HEK293 (cell line): ENCODE data around the gene ANTKMT.

Source experiments
- BCL11B ChIP-seq: fragments of 450-650 bp; formaldehyde crosslinking; IDR thresholded peaks from 2 replicates; pipeline ENCODE4 v1.5.1; 2016; ENCODE audit warnings: low read depth, missing biosample characterization, missing genetic modification characterization
- FEZF1 ChIP-seq: fragments of 450-650 bp; formaldehyde crosslinking; IDR thresholded peaks from 2 replicates; pipeline ENCODE4 v1.5.1; 2016; ENCODE audit warnings: missing biosample characterization, missing genetic modification characterization
- HOXD13 ChIP-seq: sonication (generic); formaldehyde crosslinking; IDR thresholded peaks from 2 replicates; pipeline ENCODE4 v1.8.0; 2022; ENCODE audit warnings: missing genetic modification reagents, borderline replicate concordance
- PRDM2 ChIP-seq: fragments of 450-650 bp; formaldehyde crosslinking; IDR thresholded peaks from 2 replicates; pipeline ENCODE4 v1.5.1; 2016; ENCODE audit warnings: missing biosample characterization, missing genetic modification characterization, borderline replicate concordance
- PRDM6 ChIP-seq: fragments of 450-650 bp; formaldehyde crosslinking; IDR thresholded peaks from 2 replicates; pipeline ENCODE4 v1.5.1; 2017; ENCODE audit warnings: missing biosample characterization, missing genetic modification characterization
- RBAK ChIP-seq: fragments of 450-650 bp; formaldehyde crosslinking; IDR thresholded peaks from 2 replicates; pipeline ENCODE4 v1.5.1; 2016; ENCODE audit warnings: missing biosample characterization, missing genetic modification characterization
- SCRT1 ChIP-seq: fragments of 450-650 bp; formaldehyde crosslinking; IDR thresholded peaks from 2 replicates; pipeline ENCODE4 v1.5.1; 2016; ENCODE audit warnings: missing biosample characterization, missing genetic modification characterization, borderline replicate concordance
- SP3 ChIP-seq: fragments of 450-650 bp; formaldehyde crosslinking; IDR thresholded peaks from 2 replicates; pipeline ENCODE4 v1.5.1; 2016; ENCODE audit warnings: missing biosample characterization, missing genetic modification characterization
- ZFP69B ChIP-seq: fragments of 450-650 bp; formaldehyde crosslinking; IDR thresholded peaks from 2 replicates; pipeline ENCODE4 v1.5.1; 2016; ENCODE audit warnings: missing biosample characterization, missing genetic modification characterization
- ZNF148 ChIP-seq: fragments of 450-650 bp; formaldehyde crosslinking; IDR thresholded peaks from 2 replicates; pipeline ENCODE4 v1.5.0; 2017; ENCODE audit warnings: missing biosample characterization, missing genetic modification characterization, borderline replicate concordance
- ZNF221 ChIP-seq: fragments of 450-650 bp; formaldehyde crosslinking; IDR thresholded peaks from 2 replicates; pipeline ENCODE4 v1.5.1; 2017; ENCODE audit warnings: missing biosample characterization, missing genetic modification characterization, borderline replicate concordance
- ZNF24 ChIP-seq: fragments of 450-650 bp; formaldehyde crosslinking; IDR thresholded peaks from 2 replicates; pipeline ENCODE4 v1.5.1; 2016; ENCODE audit warnings: missing biosample characterization, missing genetic modification characterization
- ZNF248 ChIP-seq: fragments of 450-650 bp; formaldehyde crosslinking; IDR thresholded peaks from 2 replicates; pipeline ENCODE4 v1.5.1; 2017; ENCODE audit warnings: missing biosample characterization, missing genetic modification characterization
- ZNF266 ChIP-seq: fragments of 450-650 bp; formaldehyde crosslinking; IDR thresholded peaks from 2 replicates; pipeline ENCODE4 v1.5.1; 2016; ENCODE audit warnings: missing biosample characterization, missing genetic modification characterization, low read depth
- ZNF280C ChIP-seq: fragments of 450-650 bp; formaldehyde crosslinking; IDR thresholded peaks from 2 replicates; pipeline ENCODE4 v1.5.1; 2016; ENCODE audit warnings: missing biosample characterization, missing genetic modification characterization
- ZNF391 ChIP-seq: fragments of 450-650 bp; formaldehyde crosslinking; IDR thresholded peaks from 2 replicates; pipeline ENCODE4 v1.5.1; 2016; ENCODE audit warnings: low read depth, missing biosample characterization, missing genetic modification characterization, borderline replicate concordance
- ZNF404 ChIP-seq: fragments of 450-650 bp; formaldehyde crosslinking; IDR thresholded peaks from 2 replicates; pipeline ENCODE4 v1.5.1; 2017; ENCODE audit warnings: missing biosample characterization, missing genetic modification characterization
- ZNF423 ChIP-seq: fragments of 450-650 bp; formaldehyde crosslinking; IDR thresholded peaks from 2 replicates; pipeline ENCODE4 v1.5.1; 2016; ENCODE audit warnings: missing biosample characterization, missing genetic modification characterization
- ZNF521 ChIP-seq: fragments of 450-650 bp; formaldehyde crosslinking; IDR thresholded peaks from 2 replicates; pipeline ENCODE4 v1.5.1; 2017; ENCODE audit warnings: missing biosample characterization, mild to moderate bottlenecking, missing genetic modification characterization
- ZNF561 ChIP-seq: fragments of 450-650 bp; IDR thresholded peaks from 2 replicates; pipeline ENCODE4 v1.5.1; 2018; ENCODE audit warnings: missing biosample characterization, missing genetic modification characterization, borderline replicate concordance
- ZNF76 ChIP-seq: fragments of 450-650 bp; formaldehyde crosslinking; IDR thresholded peaks from 2 replicates; pipeline ENCODE4; 2016; ENCODE audit warnings: low read depth, missing biosample characterization, missing genetic modification characterization, borderline replicate concordance
- ZNF776 ChIP-seq: fragments of 450-650 bp; formaldehyde crosslinking; IDR thresholded peaks from 2 replicates; pipeline ENCODE4 v1.5.0; 2017; ENCODE audit warnings: missing biosample characterization, missing genetic modification characterization, borderline replicate concordance
- ZNF791 ChIP-seq: fragments of 450-650 bp; formaldehyde crosslinking; IDR thresholded peaks from 2 replicates; pipeline ENCODE4 v1.5.1; 2016; ENCODE audit warnings: missing biosample characterization, missing genetic modification characterization
- ZNF830 ChIP-seq: fragments of 450-650 bp; IDR thresholded peaks from 2 replicates; pipeline ENCODE4 v1.5.0; 2018; ENCODE audit warnings: missing biosample characterization, missing genetic modification characterization, low read depth, mild to moderate bottlenecking, moderate library complexity
- ZSCAN16 ChIP-seq: fragments of 450-650 bp; formaldehyde crosslinking; IDR thresholded peaks from 2 replicates; pipeline ENCODE4 v1.5.1; 2016; ENCODE audit warnings: missing biosample characterization, missing genetic modification characterization
- ZSCAN5A ChIP-seq: fragments of 450-650 bp; formaldehyde crosslinking; IDR thresholded peaks from 2 replicates; pipeline ENCODE4 v1.5.1; 2016; ENCODE audit warnings: missing biosample characterization, missing genetic modification characterization

The ANTKMT gene

GRCh38 chr16:706189-707061 lies 14.5 kb upstream of the ANTKMT start (continued):
- TF ChIP-seq PRDM2, result no peak
- TF ChIP-seq ZSCAN5A (tag by site-specific recombination), result no peak
- no peak for TF ChIP-seq SCRT1 (tag by site-specific recombination)
- TF ChIP-seq BCL11B (tag by site-specific recombination), result no peak
- TF ChIP-seq ZNF24 (tag by site-specific recombination), result no peak
- no peak for TF ChIP-seq HOXD13 (CRISPR knock-in tag)
- TF ChIP-seq ZNF791, result no peak
- no peak for TF ChIP-seq ZNF521 (tag by site-specific recombination)
- no peak for TF ChIP-seq ZNF148 (tag by site-specific recombination)
- TF ChIP-seq PRDM6 (tag by site-specific recombination), result no peak
- no peak for TF ChIP-seq ZNF266 (tag by site-specific recombination)
- no peak for TF ChIP-seq ZNF248 (tag by site-specific recombination)
- no peak for TF ChIP-seq ZNF423 (tag by site-specific recombination)
- no peak for TF ChIP-seq ZFP69B (tag by site-specific recombination)
- TF ChIP-seq ZNF776 (tag by site-specific recombination), result no peak
- TF ChIP-seq ZNF221 (tag by site-specific recombination), result no peak
- no peak for TF ChIP-seq SP3 (tag by site-specific recombination)
- TF ChIP-seq ZNF76 (tag by site-specific recombination), result no peak
- no peak for TF ChIP-seq ZNF561 (tag by site-specific recombination)
- no peak for TF ChIP-seq ZNF391 (tag by site-specific recombination)
- TF ChIP-seq FEZF1, result no peak
- TF ChIP-seq ZNF404 (tag by site-specific recombination), result no peak
- TF ChIP-seq RBAK, result no peak
- TF ChIP-seq ZNF280C (tag by site-specific recombination), result no peak
- no peak for TF ChIP-seq ZSCAN16 (tag by site-specific recombination)
- no peak for TF ChIP-seq ZNF830 (tag by site-specific recombination)
